Smooth muscle cell (in vitro differentiated cells): Measurements from ENCODE around the gene EXOC4. TPM values are rescaled to one million over a fixed set of nuclear protein-coding genes. Genes with fewer than 3 reads are reported as not detected.
"Not testable (repeated sequence)": the region's sequence is repeated elsewhere in the genome, so short reads cannot be mapped to it uniquely, and the experiment has no call there.

Experiments used
- DNase-seq: peaks from one replicate; lab custom pipeline; 2025; ENCODE audit not compliant: unreplicated experiment; lab: John Stamatoyannopoulos, UW
- H2AFZ ChIP-seq: fragments of 200-600 bp; sonication (generic); 2 replicates; pipeline ENCODE4 v1.6.0; 2016; ENCODE audit warnings: antibody characterized with exemption, low read depth, mild to moderate bottlenecking
- H3F3A ChIP-seq: fragments of 200-600 bp; sonication (generic); 2 replicates; pipeline ENCODE4 v1.6.0; 2017; ENCODE audit warnings: antibody characterized with exemption, low read depth
- H3K27ac ChIP-seq: fragments of 200-600 bp; sonication (generic); 2 replicates; pipeline ENCODE4 v1.5.1; 2016; ENCODE audit warnings: low read depth, mild to moderate bottlenecking
- H3K27me3 ChIP-seq: fragments of 200-600 bp; sonication (generic); 2 replicates; pipeline ENCODE4 v1.6.1; 2016; ENCODE audit warnings: low read depth, mild to moderate bottlenecking
- H3K36me3 ChIP-seq: fragments of 200-600 bp; sonication (generic); 2 replicates; pipeline ENCODE4 v1.5.1; 2016; ENCODE audit warnings: low read depth
- H3K4me1 ChIP-seq: fragments of 200-600 bp; sonication (generic); 2 replicates; pipeline ENCODE4 v1.5.1; 2016; ENCODE audit warnings: low read depth
- H3K4me2 ChIP-seq: fragments of 200-600 bp; sonication (generic); 2 replicates; pipeline ENCODE4 v1.6.0; 2016; ENCODE audit warnings: mild to moderate bottlenecking
- H3K4me3 ChIP-seq: fragments of 200-600 bp; sonication (generic); 2 replicates; pipeline ENCODE4 v1.5.1; 2016; ENCODE audit warnings: mild to moderate bottlenecking
- H3K79me2 ChIP-seq: fragments of 200-600 bp; sonication (generic); 2 replicates; pipeline ENCODE4 v1.6.0; 2016; ENCODE audit warnings: low read depth, mild to moderate bottlenecking
- H3K9ac ChIP-seq: fragments of 200-600 bp; sonication (generic); 2 replicates; pipeline ENCODE4 v1.6.0; 2016; ENCODE audit warnings: low read depth
- H3K9me3 ChIP-seq: fragments of 200-600 bp; sonication (generic); replicated peaks from 2 replicates; pipeline ENCODE4 v1.5.1; 2016; ENCODE audit warnings: low read depth
- H4K20me1 ChIP-seq: fragments of 200-600 bp; sonication (generic); 2 replicates; pipeline ENCODE4 v1.6.0; 2016; ENCODE audit warnings: low read depth
- WGBS: methylation state at CpG from one replicate; pipeline ENCODE4 v1.1.7; 2016; ENCODE audit warnings: low lambda C conversion rate; 5-methylcytosine and 5-hydroxymethylcytosine counted together
- polyA plus RNA-seq: library from polyadenylated mRNA; unstranded; fragments of >200 nt; fragmentation: Nextera tagmentation; extraction: Ambion mirVana; gene quantifications from 2 replicates; pipeline ENCODE4 v1.2.1, GENCODE V29; 2016
- total RNA-seq: library from RNA; depleted of rRNA; stranded (reverse); fragments of >200 nt; gene quantifications from 2 replicates; pipeline ENCODE4 v1.2.3, GENCODE V29; 2014
- TF ChIP-seq, protein P1 (sequence below): fragments of 200-600 bp; sonication (generic); IDR thresholded peaks from 2 replicates; pipeline ENCODE4 v1.5.1; 2017; ENCODE audit warnings: borderline replicate concordance, mild to moderate bottlenecking, antibody characterized with exemption; ENCODE audit not compliant: insufficient read depth, poor library complexity, severe bottlenecking

Gene EXOC4
- total and polyA plus RNA-seq, 2 experiments from 2014 or later = 21.5 to 47.1 TPM

DNA sequence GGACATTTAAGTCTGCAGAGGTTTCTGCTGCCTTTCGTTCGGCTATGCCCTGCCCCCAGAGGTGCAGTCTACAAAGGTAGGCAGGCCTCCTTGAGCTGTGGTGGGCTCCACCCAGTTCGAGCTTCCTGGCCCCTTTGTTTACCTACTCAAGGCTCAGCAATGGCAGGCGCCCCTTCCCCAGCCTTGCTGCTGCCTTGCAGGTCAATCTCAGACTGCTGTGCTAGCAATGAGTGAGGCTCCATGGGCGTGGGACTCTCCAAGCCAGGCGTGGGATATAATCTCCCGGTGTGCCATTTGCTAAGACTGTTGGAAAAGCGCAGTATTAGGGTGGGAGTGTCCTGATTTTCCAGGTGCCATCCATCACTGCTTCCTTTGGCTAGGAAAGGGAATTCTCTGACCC, 73.9 kb downstream of the EXOC4 start:
- not testable (repeated sequence) for H3K4me2 ChIP-seq, H4K20me1 ChIP-seq, H3K79me2 ChIP-seq, H2AFZ ChIP-seq, H3K36me3 ChIP-seq, H3K27ac ChIP-seq, H3K4me3 ChIP-seq, H3F3A ChIP-seq, H3K9ac ChIP-seq, H3K9me3 ChIP-seq, H3K4me1 ChIP-seq, DNase-seq, H3K27me3 ChIP-seq
- WGBS = 90% methylated on average over 8 of the region's 8 CpGs

DNA sequence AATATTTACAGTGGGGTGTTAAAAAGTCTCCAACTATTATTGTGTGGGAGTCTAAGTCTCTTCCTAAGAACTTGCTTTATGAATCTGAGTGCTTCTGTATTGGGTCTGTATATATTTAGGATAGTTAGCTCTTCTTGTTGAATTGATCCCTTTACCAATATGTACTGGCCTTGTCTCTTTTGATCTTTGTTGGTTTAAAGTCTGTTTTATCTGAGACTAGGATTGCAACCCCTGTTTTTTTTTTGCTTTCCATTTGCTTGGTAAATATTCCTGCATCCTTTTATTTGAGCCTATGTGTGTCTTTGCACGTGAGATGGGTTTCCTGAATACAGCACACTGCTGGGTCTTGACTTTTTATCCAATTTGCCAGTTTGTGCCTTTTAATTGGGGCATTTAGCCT, 75.1 kb downstream of the EXOC4 start:
- not testable (repeated sequence) for H3K36me3 ChIP-seq, DNase-seq, H3K4me3 ChIP-seq, H3K27me3 ChIP-seq, H3F3A ChIP-seq, H3K79me2 ChIP-seq, H4K20me1 ChIP-seq, H3K9ac ChIP-seq, H3K9me3 ChIP-seq, H3K4me1 ChIP-seq, H3K4me2 ChIP-seq, H2AFZ ChIP-seq, H3K27ac ChIP-seq
- 91% methylated on average over 1 of the region's 1 CpG for WGBS

DNA sequence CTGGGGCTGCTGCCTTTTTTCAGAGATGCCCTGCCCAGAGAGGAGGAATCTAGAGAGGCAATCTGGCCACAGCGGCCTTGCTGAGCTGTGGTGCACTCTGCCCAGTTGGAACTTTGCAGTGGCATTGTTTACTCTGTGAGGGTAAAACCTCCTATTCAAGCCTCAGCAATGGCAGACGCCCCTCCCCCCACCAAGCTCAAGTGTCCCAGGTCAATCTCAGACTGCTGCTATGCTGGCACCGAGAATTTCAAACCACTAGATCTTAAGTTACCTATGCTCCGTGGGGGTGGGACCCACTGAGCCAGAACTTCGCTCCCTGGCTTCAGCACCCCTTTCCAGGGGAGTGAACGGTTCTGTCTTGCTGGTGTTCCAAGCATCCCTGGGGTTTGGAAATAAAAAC, 77.2 kb downstream of the EXOC4 start:
- 83% methylated on average over 6 of the region's 6 CpGs for WGBS
- Histone ChIP-seq H3K4me1 (no peaks in the 10 kb centered on the region), H3K79me2 (peaks cover 3% of the 10 kb centered on the region), H3K4me3 (no peak overlapping the region), H3F3A (no peaks in the 10 kb centered on the region), H4K20me1 (no peaks in the 10 kb centered on the region), H3K9me3 (no peaks in the 10 kb centered on the region), H3K27ac (no peak overlapping the region), H3K4me2 (no peak overlapping the region), H3K9ac (no peak overlapping the region), H3K27me3 (no peaks in the 10 kb centered on the region), H2AFZ (no peak overlapping the region), H3K36me3 (no peaks in the 10 kb centered on the region)
- no peak for DNase-seq
- TF ChIP-seq, protein P1, sequence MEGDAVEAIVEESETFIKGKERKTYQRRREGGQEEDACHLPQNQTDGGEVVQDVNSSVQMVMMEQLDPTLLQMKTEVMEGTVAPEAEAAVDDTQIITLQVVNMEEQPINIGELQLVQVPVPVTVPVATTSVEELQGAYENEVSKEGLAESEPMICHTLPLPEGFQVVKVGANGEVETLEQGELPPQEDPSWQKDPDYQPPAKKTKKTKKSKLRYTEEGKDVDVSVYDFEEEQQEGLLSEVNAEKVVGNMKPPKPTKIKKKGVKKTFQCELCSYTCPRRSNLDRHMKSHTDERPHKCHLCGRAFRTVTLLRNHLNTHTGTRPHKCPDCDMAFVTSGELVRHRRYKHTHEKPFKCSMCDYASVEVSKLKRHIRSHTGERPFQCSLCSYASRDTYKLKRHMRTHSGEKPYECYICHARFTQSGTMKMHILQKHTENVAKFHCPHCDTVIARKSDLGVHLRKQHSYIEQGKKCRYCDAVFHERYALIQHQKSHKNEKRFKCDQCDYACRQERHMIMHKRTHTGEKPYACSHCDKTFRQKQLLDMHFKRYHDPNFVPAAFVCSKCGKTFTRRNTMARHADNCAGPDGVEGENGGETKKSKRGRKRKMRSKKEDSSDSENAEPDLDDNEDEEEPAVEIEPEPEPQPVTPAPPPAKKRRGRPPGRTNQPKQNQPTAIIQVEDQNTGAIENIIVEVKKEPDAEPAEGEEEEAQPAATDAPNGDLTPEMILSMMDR = no peak

DNA sequence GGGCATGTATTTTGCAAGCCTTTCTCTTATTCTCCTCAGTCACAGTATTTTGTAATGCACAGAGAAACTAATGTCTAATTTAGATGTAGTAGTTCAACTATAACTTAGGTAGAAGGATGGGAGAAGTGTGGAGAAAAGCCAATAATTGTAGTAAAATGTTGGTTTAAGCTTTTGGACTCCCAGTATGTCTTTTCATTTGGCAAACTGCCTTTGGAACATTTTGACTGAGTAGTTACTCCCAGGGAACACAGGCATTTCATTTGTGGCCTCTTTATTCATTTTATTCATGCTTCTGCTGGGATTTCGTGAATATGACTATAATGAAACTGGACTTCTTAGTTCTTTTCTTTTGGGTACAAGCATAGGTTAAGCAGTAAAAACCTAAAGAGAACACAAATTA, 79.0 kb downstream of the EXOC4 start:
- Histone ChIP-seq H3K9me3 (no peaks in the 10 kb centered on the region), H4K20me1 (no peaks in the 10 kb centered on the region), H3K4me2 (no peak overlapping the region), H3K4me1 (no peaks in the 10 kb centered on the region), H3K79me2 (peaks cover 3% of the 10 kb centered on the region), H3F3A (no peaks in the 10 kb centered on the region), H3K4me3 (no peak overlapping the region), H2AFZ (no peak overlapping the region), H3K27ac (no peak overlapping the region), H3K9ac (no peak overlapping the region), H3K27me3 (no peaks in the 10 kb centered on the region), H3K36me3 (no peaks in the 10 kb centered on the region)
- DNase-seq = no peak
- TF ChIP-seq, protein P1 = no peak
- 96% methylated on average over 1 of the region's 1 CpG for WGBS

DNA sequence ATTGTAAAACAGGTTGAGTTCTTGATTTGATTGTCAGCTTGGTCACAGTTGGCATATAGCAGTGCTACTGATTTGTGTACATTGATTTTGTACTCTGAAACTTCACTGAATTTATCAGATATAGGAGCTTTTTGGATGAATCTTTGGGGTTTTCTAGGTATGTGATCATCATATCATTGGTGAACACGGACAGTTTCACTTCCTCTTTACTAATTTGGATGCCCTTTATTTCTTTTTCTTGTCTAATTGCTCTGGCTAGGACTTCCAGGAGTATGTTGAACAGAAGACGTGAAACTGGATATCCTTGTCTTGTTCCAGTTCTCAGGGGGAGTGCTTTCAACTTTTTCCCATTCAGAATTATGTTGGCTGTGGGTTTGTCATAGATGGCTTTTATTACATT, 86.9 kb downstream of the EXOC4 start:
- no peaks in the 10 kb centered on the region for H3K9me3 ChIP-seq
- H2AFZ ChIP-seq = no peak overlapping the region
- no peak overlapping the region for H3K4me2 ChIP-seq
- no peak overlapping the region for H3K27ac ChIP-seq
- peaks cover 9% of the 10 kb centered on the region for H3K36me3 ChIP-seq
- H3K27me3 ChIP-seq = no peaks in the 10 kb centered on the region
- WGBS = 98% methylated on average over 2 of the region's 2 CpGs
- no peaks in the 10 kb centered on the region for H4K20me1 ChIP-seq
- H3K4me1 ChIP-seq = no peaks in the 10 kb centered on the region
- no peak for DNase-seq
- no peak overlapping the region for H3K9ac ChIP-seq
- H3K4me3 ChIP-seq = no peak overlapping the region
- peaks cover 5% of the 10 kb centered on the region for H3K79me2 ChIP-seq
- TF ChIP-seq, protein P1 = no peak
- H3F3A ChIP-seq = no peaks in the 10 kb centered on the region
